GM21529 (cell line): ENCODE measurements around the gene CPNE9.
"Not testable (repeated sequence)": the region's sequence is repeated elsewhere in the genome, so short reads cannot be mapped to it uniquely, and the experiment has no call there.

Experiments used
- ATAC-seq: cut with Tn5 transposase; IDR thresholded peaks from one replicate; pipeline ENCODE4 v1.9.1; 2021; ENCODE audit not compliant: unreplicated experiment

CPNE9 gene

GRCh38 chr3:9745521-9745920 lies 41.9 kb downstream of the CPNE9 start:
- ATAC-seq = no peak

DNA sequence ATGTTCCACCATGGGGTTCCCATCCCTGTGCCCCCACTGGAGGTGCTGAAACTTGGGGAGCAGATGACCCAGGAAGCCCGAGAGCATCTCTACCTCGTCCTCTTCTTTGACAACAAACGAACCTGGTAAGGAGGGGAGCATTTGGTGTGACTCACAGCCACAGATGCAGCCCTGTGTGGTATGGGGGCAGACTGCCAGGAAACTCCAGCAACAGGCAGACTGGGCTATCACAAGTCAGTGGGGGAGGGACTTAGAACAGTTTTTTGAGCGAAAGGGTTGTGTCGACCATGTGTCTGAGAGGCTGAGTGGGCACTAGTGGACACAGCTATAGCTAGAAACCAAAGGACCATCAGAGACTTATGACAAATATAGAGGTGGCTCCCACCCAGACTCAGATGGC lies 42.7 kb downstream of the CPNE9 start:
- no peak for ATAC-seq

- ATAC-seq = no peak
Measured at GRCh38 chr3:9747267-9747666, 43.6 kb downstream of the CPNE9 start.

DNA sequence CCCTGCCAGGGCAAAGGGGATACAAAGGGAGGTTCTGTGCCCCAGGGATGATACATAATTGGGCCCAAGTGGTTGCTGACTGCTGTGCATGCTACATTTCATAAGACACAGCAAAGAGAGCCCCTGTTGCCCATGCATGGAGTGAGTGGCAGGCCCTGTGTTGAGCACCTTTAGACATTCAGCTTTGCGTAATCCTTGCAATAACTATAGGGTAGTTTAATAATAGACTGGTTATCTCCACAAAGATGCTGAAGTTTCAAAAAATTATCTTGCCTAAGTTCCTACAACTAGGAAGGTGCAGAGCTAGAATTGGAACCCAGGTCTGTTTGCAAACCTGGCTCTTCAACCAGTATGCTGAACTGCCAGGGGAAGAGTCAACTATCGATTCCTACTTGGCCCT lies 44.4 kb downstream of the CPNE9 start:
- ATAC-seq = no peak

GRCh38 chr3:9749296-9749644 lies 45.6 kb downstream of the CPNE9 start:
- ATAC-seq = no peak

- ATAC-seq = peak; percentile 90
Measured at GRCh38 chr3:9749645-9750555, 46.3 kb downstream of the CPNE9 start, which contains the start of gene OGG1. TSS of gene OGG1 (plus strand) at chr3:9749952. CDS start at chr3:9750287, 335 bp downstream.

DNA sequence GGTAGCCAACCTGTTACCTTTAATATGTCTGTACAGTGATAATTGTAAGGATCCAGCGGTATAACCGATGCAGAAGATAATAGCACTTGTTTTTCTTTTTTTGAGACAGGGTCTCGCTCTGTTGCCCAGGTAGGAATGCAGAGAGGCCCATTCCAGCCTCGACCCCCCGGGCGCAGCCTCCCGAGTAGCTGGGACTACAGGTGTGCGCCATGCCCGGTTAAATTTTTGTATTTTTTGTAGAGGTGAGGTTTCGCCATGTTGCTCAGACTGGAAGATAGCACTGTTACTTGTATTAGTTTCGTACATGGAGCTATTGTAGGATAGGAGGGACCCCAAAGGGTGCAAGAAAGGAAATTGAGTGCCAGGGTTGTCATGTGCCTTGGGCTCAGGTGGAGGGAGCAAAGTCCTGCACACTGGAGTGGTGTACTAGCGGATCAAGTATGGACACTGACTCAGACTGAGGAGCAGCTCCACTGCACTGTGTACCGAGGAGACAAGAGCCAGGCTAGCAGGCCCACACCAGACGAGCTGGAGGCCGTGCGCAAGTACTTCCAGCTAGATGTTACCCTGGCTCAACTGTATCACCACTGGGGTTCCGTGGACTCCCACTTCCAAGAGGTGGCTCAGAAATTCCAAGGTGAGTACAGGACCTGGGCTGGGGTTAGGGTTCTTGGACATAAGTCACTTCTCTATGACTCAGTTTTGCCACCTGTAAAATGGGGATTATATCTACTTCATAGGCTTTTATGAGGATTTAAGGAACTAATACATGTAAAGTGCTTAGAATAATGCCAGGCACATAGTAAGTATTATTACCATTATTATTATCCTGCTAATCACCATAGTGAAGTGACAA lies 47.2 kb downstream of the CPNE9 start:
- no peak for ATAC-seq

DNA sequence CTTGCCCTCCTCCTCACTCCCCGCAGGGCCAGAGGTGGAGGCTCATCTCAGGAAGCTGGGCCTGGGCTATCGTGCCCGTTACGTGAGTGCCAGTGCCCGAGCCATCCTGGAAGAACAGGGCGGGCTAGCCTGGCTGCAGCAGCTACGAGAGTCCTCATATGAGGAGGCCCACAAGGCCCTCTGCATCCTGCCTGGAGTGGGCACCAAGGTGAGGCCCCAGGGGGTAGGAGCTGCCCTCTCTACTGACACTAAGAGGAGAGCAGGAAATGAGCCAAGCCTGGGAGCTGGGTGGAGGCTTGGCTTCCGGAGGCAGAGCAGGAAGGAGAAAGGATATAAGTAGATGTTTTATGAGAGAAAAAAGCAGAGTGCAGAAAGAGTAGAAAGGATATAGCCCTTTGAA lies 51.0 kb downstream of the CPNE9 start:
- no peak for ATAC-seq

GRCh38 chr3:9757427-9757826 lies 53.8 kb downstream of the CPNE9 start:
- no peak for ATAC-seq

DNA sequence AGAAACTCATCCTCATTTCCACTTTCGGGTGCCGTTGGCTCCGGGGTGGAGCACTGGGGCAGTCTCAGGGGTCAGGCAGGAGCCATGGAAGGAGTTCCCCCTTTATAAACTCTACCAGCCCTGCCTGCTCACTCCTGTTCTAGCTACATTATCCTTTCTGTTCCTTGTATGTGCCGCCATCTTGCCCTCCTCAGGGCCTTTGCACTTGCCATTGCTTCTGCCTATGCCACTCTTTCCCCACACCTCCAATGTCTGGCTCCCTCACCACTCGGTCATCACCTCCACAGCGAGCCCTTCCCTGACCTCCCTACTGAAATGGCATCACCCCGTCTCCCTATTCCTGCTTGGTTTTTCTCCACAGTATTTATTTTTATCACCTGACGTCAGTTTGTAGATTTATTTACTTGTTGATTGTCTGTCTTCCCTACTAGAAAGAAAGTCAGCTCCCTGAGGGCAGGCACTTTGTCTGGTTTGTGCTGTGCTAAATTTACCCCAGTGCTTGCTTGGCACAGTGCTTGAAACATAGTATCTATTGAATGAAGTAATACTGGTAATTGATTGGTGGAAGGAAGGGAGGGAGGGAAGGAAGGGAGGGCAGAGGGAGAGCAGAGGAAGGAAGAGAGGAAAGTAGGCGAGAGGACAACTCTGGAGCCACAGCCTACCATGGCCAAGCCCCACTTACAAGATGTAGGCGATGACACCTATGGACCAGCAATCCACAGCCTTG lies 57.3 kb downstream of the CPNE9 start:
- ATAC-seq = no peak

GRCh38 chr3:9761919-9762318 lies 58.3 kb downstream of the CPNE9 start:
- no peak for ATAC-seq

- no peak for ATAC-seq
Measured at GRCh38 chr3:9762871-9763270, 59.2 kb downstream of the CPNE9 start.

DNA sequence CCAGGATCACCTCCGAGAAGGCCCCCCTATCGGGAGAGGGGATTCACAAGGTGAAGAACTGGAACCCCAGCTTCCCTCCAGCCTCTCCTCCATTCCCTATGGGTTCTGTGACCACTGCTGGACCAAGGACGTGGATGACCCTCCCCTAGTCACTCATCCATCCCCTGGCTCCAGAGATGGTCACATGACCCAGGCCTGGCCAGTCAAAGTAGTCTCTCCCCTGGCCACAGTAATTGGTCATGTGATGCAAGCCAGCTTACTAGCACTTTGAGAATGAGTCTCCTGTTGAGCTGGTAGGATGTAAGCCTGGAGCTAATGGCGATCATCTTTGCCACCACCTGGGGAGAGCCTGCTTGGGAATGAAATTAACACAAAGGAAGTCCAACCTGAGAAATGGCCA lies 62.2 kb downstream of the CPNE9 start:
- no peak for ATAC-seq

GRCh38 chr3:9767418-9767817 lies 63.8 kb downstream of the CPNE9 start:
- no peak for ATAC-seq

DNA sequence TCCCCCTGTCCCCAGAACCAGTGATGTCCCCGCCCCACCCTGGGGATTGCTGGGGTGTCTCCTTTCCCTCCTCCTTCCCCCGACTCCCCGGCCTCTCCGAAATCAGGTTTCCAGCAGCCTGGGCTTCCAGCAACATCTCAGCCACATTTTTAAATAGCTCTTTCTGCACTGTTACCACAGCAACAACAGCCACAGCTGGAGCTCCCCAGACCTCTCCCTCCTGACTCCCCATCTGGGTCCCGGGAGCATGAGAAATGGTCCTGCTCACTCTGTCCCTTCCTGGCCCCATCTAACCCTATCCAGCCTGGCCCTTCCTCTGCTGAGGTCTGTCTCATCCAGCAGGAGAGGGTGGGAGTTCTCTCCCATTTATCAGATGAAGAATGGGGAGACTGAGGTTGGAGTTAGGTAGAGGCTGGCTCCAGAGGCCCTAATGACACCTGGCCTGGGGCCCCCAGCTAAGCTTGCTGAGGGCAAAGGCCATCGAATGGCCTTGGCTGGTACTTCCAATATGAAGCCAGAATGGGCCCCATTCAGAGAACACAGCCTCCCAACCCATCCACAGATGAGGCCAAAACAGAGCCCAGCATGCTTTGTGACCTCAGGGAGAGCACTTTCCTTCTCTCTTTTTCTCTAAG lies 64.6 kb downstream of the CPNE9 start:
- no peak for ATAC-seq

DNA sequence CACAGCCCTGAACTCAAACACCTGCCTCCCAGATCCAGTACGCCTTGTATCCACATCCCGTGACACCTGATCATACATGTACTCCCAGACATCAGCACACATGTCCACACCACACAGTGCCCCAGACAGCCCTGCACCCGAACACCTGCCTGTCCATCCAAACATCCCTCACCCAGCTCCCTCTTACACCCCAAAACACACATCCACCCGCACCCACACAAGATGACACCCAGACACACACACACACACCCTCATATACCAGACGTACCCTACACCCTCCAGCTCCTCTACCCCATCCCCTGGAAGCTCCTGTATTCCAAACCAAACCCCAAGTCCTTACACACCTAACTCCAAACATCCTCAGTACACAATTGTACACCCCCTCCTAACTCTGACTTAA lies 65.4 kb downstream of the CPNE9 start:
- ATAC-seq = no peak

GRCh38 chr3:9769426-9770275 lies 66.0 kb downstream of the CPNE9 start, which contains the start of gene CAMK1:
TSS of gene CAMK1 (minus strand) at chr3:9769947. CDS start at chr3:9767749, 2,198 bp downstream.
- ATAC-seq = peak; percentile 79

DNA sequence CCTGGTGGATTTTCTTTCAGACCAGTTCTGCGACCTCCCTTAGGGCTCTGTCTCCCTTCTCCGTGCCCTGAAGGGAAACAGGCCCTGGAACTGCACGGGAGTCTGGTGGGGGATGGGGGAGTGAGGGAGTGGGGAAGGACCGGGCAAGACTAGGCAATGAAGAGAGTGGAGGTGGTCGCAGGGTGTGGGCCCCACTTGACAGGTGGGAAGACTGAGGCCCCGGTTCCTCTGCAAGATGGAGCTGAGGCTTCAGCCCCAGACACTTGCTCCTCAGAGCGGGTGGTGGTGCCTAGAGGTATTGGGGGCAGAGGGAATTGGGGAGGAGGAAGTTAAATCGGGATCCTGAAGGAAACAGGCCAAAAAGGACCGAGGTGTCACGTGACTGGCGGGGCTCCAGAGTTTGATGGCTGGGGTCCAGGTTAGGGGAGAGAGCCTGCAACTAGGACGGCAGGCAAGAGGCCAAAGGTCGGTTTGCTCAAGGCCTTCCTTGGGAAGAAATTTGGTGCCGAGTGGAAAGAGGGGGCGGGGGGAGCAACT lies 66.7 kb downstream of the CPNE9 start:
- no peak for ATAC-seq

- not testable (repeated sequence) for ATAC-seq
Measured at GRCh38 chr3:9771007-9771406, 67.4 kb downstream of the CPNE9 start.
